Spleen (tissue), 7 donors: ENCODE data around the gene ELP1.

ENCODE experiments used
- POLR2A ChIP-seq, 3 donors: fragments of 450-650 bp; IDR thresholded peaks; one replicate each; pipeline ENCODE4 v1.5.1; 2017; ENCODE audit warnings: antibody characterized with exemption in 3 of 3, mild to moderate bottlenecking in 1 of 3
- POLR2AphosphoS5 ChIP-seq, 3 donors: sonication (generic); formaldehyde crosslinking; IDR thresholded peaks; one replicate each; pipeline ENCODE4 v1.5.1; 2017; ENCODE audit warnings: antibody characterized with exemption in 3 of 3
- TF ChIP-seq, protein P1 (sequence below), 11 experiments: fragments of 200-600 bp in 7 of 11; fragments of 450-650 bp in 4 of 11; sonication (generic) in 4 of 11; IDR thresholded peaks in 8 of 11; conservative IDR thresholded peaks in 3 of 11; 1 replicate in 7 of 11; 2 replicates in 4 of 11; pipeline versions ENCODE4 v1.4.0 to v1.8.0; 2016 to 2021; ENCODE audit warnings: antibody characterized with exemption in 11 of 11, inconsistent platforms in 4 of 11, mild to moderate bottlenecking in 1 of 11
- donor health status: DM: no; HTN: no; CAD: no; lungs with moderate emphysema.
- donor health status: DM: no; HTN: no; CAD: no.
- donor health status: DM: no; HTN: no; CAD: no.

- TF ChIP-seq, protein P1, sequence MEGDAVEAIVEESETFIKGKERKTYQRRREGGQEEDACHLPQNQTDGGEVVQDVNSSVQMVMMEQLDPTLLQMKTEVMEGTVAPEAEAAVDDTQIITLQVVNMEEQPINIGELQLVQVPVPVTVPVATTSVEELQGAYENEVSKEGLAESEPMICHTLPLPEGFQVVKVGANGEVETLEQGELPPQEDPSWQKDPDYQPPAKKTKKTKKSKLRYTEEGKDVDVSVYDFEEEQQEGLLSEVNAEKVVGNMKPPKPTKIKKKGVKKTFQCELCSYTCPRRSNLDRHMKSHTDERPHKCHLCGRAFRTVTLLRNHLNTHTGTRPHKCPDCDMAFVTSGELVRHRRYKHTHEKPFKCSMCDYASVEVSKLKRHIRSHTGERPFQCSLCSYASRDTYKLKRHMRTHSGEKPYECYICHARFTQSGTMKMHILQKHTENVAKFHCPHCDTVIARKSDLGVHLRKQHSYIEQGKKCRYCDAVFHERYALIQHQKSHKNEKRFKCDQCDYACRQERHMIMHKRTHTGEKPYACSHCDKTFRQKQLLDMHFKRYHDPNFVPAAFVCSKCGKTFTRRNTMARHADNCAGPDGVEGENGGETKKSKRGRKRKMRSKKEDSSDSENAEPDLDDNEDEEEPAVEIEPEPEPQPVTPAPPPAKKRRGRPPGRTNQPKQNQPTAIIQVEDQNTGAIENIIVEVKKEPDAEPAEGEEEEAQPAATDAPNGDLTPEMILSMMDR (IDR thresholded peaks at IDR 0.05 in 8 of 11, conservative IDR thresholded peaks at IDR 0.05 in 3 of 11): no peak
- TF ChIP-seq POLR2AphosphoS5 (IDR thresholded peaks at IDR 0.05): no peak
- no peak for TF ChIP-seq POLR2A (IDR thresholded peaks at IDR 0.05)
Measured at GRCh38 chr9:108972186-108972585, 38.3 kb upstream of the ELP1 start.
